Endothelial cell of umbilical vein (primary cell): ENCODE measurements around the gene RNF25.
A peak's percentile ranks its signal among the peaks of the same experiment; 100 is the strongest.

ENCODE experiments used
- EZH2 ChIP-seq: IDR thresholded peaks from 2 replicates; pipeline ENCODE4 v1.6.1; 2012; ENCODE audit warnings: borderline replicate concordance, low read depth, mild to moderate bottlenecking, moderate library complexity, low read length, inconsistent platforms; ENCODE audit not compliant: severe bottlenecking
- MYC ChIP-seq: IDR thresholded peaks from one replicate; pipeline ENCODE4 v1.6.1; 2011; ENCODE audit warnings: mild to moderate bottlenecking, low read depth, low read length
- POLR2A ChIP-seq: IDR thresholded peaks from 2 replicates; pipeline ENCODE4 v1.6.1; 2012; ENCODE audit warnings: low read depth, mild to moderate bottlenecking, control low read depth, low read length
- POLR2AphosphoS5 ChIP-seq: IDR thresholded peaks from 2 replicates; pipeline ENCODE4 v1.6.1; 2012; ENCODE audit warnings: low read depth, mild to moderate bottlenecking, control low read depth, low read length, moderate library complexity; ENCODE audit not compliant: insufficient read depth
- TF ChIP-seq, protein P1 (sequence below), 2 donors: IDR thresholded peaks; 1 replicate in 1 of 2; 2 replicates in 1 of 2; pipeline ENCODE4 v1.5.1; 2011; ENCODE audit warnings: low read length in 2 of 2, mild to moderate bottlenecking in 2 of 2, moderate library complexity in 2 of 2, control low read depth in 1 of 2, inconsistent platforms in 1 of 2, low read depth in 1 of 2; ENCODE audit not compliant: insufficient read depth in 1 of 2; ENCODE audit errors: extremely low read depth in 1 of 2
- TF ChIP-seq, protein P2 (sequence below): IDR thresholded peaks from 2 replicates; pipeline ENCODE4 v1.6.1; 2011; ENCODE audit not compliant: insufficient read depth, insufficient read length

DNA sequence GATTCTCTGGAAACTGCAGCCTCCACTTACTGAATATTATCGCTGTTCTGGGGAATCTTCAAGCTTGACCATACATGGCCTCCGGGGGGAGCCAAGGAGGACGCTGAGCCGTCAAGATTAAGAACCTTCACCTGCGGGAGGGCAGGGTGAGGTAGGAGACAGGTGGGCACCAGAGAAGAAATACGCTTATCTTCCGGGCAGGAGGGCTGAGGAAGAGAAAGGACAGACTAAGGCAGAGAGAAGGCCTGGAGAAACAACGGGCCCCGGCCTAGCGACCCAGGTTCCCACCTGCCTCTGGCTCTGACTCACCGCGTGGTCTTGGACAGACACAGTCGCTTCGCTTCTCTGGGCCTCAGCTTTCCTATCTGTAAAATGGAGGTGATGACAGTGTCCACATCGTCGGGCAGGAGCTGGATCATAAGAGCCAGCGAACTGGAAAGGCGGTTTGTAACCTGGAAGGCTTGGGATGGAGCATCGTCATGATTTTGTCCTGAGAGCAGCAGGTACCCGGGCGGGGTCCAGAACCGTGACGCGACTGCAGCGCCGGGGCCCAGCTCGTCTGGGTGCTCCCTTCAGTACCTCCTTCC lies 13.0 kb downstream of the RNF25 start:
- TF ChIP-seq, protein P1, sequence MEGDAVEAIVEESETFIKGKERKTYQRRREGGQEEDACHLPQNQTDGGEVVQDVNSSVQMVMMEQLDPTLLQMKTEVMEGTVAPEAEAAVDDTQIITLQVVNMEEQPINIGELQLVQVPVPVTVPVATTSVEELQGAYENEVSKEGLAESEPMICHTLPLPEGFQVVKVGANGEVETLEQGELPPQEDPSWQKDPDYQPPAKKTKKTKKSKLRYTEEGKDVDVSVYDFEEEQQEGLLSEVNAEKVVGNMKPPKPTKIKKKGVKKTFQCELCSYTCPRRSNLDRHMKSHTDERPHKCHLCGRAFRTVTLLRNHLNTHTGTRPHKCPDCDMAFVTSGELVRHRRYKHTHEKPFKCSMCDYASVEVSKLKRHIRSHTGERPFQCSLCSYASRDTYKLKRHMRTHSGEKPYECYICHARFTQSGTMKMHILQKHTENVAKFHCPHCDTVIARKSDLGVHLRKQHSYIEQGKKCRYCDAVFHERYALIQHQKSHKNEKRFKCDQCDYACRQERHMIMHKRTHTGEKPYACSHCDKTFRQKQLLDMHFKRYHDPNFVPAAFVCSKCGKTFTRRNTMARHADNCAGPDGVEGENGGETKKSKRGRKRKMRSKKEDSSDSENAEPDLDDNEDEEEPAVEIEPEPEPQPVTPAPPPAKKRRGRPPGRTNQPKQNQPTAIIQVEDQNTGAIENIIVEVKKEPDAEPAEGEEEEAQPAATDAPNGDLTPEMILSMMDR (IDR thresholded peaks at IDR 0.05; ENCODE audit: extremely low read depth in 1 of 2, insufficient read depth in 1 of 2, low read depth in 1 of 2, low read length in 2 of 2): peak; percentile 47 to 60
- TF ChIP-seq EZH2 (no peak), POLR2A (peak; percentile 5), MYC (no peak), POLR2AphosphoS5 (no peak)
- TF ChIP-seq, protein P2, sequence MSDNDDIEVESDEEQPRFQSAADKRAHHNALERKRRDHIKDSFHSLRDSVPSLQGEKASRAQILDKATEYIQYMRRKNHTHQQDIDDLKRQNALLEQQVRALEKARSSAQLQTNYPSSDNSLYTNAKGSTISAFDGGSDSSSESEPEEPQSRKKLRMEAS: no peak
